Measurements from ENCODE around the gene MCF2L2. TPM values are rescaled to one million over a fixed set of nuclear protein-coding genes. Genes with fewer than 3 reads are reported as not detected.

Gene MCF2L2
- total and polyA plus RNA-seq, 3 donors from 2014 or later, result 6.8 to 24.2 (median 14.6) TPM

- no peaks in the 10 kb centered on the region for H3K4me1 ChIP-seq
- WGBS, 2 donors, result 75 to 78% methylated on average over 12 of the region's 12 CpGs
- no peak overlapping the region for H3K4me3 ChIP-seq
- no peaks in the 10 kb centered on the region for H3K36me3 ChIP-seq (ENCODE audit: low read depth, missing control alignments)
- H3K27me3 ChIP-seq, result no peaks in the 10 kb centered on the region
- intact Hi-C loops (cut with DNase I; ENCODE audit: low total_unique reads), result no loop called here
- no peaks in the 10 kb centered on the region for H3K9me3 ChIP-seq
- TF ChIP-seq POLR2A (IDR thresholded peaks at IDR 0.05) (no peak), CTCF (IDR thresholded peaks at IDR 0.05) (no peak)
- DNase-seq, result no peak
- H3K27ac ChIP-seq, result no peak overlapping the region
Observed at GRCh38 chr3:183392186-183393034, 36.0 kb downstream of the MCF2L2 start.

- Histone ChIP-seq H3K27ac (no peak overlapping the region), H3K27me3 (no peaks in the 10 kb centered on the region), H3K4me3 (no peak overlapping the region), H3K4me1 (no peaks in the 10 kb centered on the region), H3K36me3 (ENCODE audit: low read depth, missing control alignments) (no peaks in the 10 kb centered on the region), H3K9me3 (no peaks in the 10 kb centered on the region)
- intact Hi-C loops (cut with DNase I; ENCODE audit: low total_unique reads), result no loop called here
- no peak for DNase-seq
- 90% methylated on average over 3 of the region's 3 CpGs for WGBS, 2 donors
- TF ChIP-seq POLR2A (IDR thresholded peaks at IDR 0.05) (no peak), CTCF (IDR thresholded peaks at IDR 0.05) (no peak)
Observed at GRCh38 chr3:183391460-183391859, 37.0 kb downstream of the MCF2L2 start.

GRCh38 chr3:183390844-183391243 is 37.6 kb downstream of the MCF2L2 start:
- Histone ChIP-seq H3K27ac (no peak overlapping the region), H3K4me1 (no peaks in the 10 kb centered on the region), H3K9me3 (no peaks in the 10 kb centered on the region), H3K4me3 (no peak overlapping the region), H3K36me3 (ENCODE audit: low read depth, missing control alignments) (no peaks in the 10 kb centered on the region), H3K27me3 (no peaks in the 10 kb centered on the region)
- DNase-seq, result no peak
- intact Hi-C loops (cut with DNase I; ENCODE audit: low total_unique reads), result no loop called here
- TF ChIP-seq POLR2A (IDR thresholded peaks at IDR 0.05) (no peak), CTCF (IDR thresholded peaks at IDR 0.05) (no peak)

- Histone ChIP-seq H3K36me3 (ENCODE audit: low read depth, missing control alignments) (no peaks in the 10 kb centered on the region), H3K4me1 (no peaks in the 10 kb centered on the region), H3K9me3 (no peaks in the 10 kb centered on the region), H3K4me3 (no peak overlapping the region), H3K27me3 (no peaks in the 10 kb centered on the region), H3K27ac (no peak overlapping the region)
- 91 to 96% methylated on average over 6 to 7 of the region's 7 CpGs for WGBS, 2 donors
- TF ChIP-seq POLR2A (IDR thresholded peaks at IDR 0.05) (no peak), CTCF (IDR thresholded peaks at IDR 0.05) (no peak)
- intact Hi-C loops (cut with DNase I; ENCODE audit: low total_unique reads), result loop anchor here (5.0 to 10.0 kb wide), 2 partner anchors 204 to 266 kb away; no protein-coding TSS in a partner anchor
- DNase-seq, result no peak
Observed at GRCh38 chr3:183388213-183388895, 40.1 kb downstream of the MCF2L2 start.
